Right atrium auricular region (tissue), 2 donors: Measurements from ENCODE around the gene PRICKLE2. TPM values are rescaled to one million over a fixed set of nuclear protein-coding genes. Genes with fewer than 3 reads are reported as not detected.

Source experiments
- DNase-seq: peaks from one replicate; pipeline ENCODE4 v3.0.0-alpha.2; 2019; ENCODE audit warnings: low spot score
- H3K27ac ChIP-seq, 2 donors: fragments of 200-600 bp; sonication (generic); 1 replicate in 1 of 2; 2 replicates in 1 of 2; pipeline ENCODE4 v1.5.1; 2016 to 2019
- H3K27me3 ChIP-seq, 2 donors: fragments of 200-600 bp; sonication (generic); one replicate each; pipeline versions ENCODE4 v1.5.1 to v1.6.0; 2017 to 2019
- H3K36me3 ChIP-seq: fragments of 200-600 bp; sonication (generic); one replicate; pipeline ENCODE4 v1.5.1; 2016
- H3K4me1 ChIP-seq, 2 donors: fragments of 200-600 bp; sonication (generic); one replicate each; pipeline versions ENCODE4 v1.5.1 to v1.6.0; 2017 to 2019
- H3K4me3 ChIP-seq, 2 donors: fragments of 200-600 bp; sonication (generic); 1 replicate in 1 of 2; 2 replicates in 1 of 2; pipeline ENCODE4 v1.5.1; 2017 to 2019; ENCODE audit warnings: mild to moderate bottlenecking in 1 of 2, moderate library complexity in 1 of 2
- H3K9me3 ChIP-seq, 2 donors: fragments of 200-600 bp; sonication (generic); one replicate each; pipeline ENCODE4 v1.5.1; 2019
- CTCF ChIP-seq, 2 donors: fragments of 200-600 bp; sonication (generic); IDR thresholded peaks; one replicate each; pipeline ENCODE4 v1.5.1; 2019; ENCODE audit warnings: antibody characterized with exemption in 2 of 2
- total RNA-seq, 2 donors: library from RNA; depleted of rRNA; stranded (reverse); fragments of >200 nt; gene quantifications; one replicate each; pipeline ENCODE4 v1.1.0, GENCODE V29; 2016

PRICKLE2 gene
- total RNA-seq, 2 donors from 2014 or later: 18.4 to 22.2 TPM

DNA sequence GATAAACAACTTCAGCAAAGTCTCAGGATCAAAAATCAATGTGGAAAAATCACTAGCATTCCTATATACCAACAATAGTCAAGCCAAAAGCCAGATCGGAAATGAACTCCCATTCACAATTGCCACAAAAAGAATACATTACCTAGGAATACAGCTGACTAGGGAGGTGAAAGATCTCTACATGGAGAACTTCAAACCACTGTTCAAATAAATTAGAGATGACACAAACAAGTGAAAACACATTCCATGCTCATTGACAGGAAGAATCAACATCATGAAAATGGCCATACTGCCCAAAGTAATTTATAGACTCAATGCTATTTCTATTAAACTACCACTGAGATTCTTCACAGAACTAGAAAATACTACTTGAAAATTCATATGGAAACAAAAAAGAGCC, 107.8 kb downstream of the PRICKLE2 start:
- no peak for TF ChIP-seq CTCF (IDR thresholded peaks at IDR 0.05)
- Histone ChIP-seq H3K4me3 (no peak overlapping the region), H3K9me3 (no peaks in the 10 kb centered on the region), H3K36me3 (peaks cover 5% of the 10 kb centered on the region), H3K27me3 (no peaks in the 10 kb centered on the region), H3K27ac (no peak overlapping the region), H3K4me1 (peaks cover 0 to 23% of the 10 kb centered on the region in 2 donors)
- no peak for DNase-seq

GRCh38 chr3:64114651-64115050, 110.6 kb downstream of the PRICKLE2 start:
- TF ChIP-seq CTCF (IDR thresholded peaks at IDR 0.05): no peak
- Histone ChIP-seq H3K36me3 (no peaks in the 10 kb centered on the region), H3K4me3 (no peak overlapping the region), H3K27me3 (no peaks in the 10 kb centered on the region), H3K9me3 (no peaks in the 10 kb centered on the region), H3K4me1 (peaks cover 0 to 5% of the 10 kb centered on the region in 2 donors), H3K27ac (no peak overlapping the region)
- DNase-seq: no peak

DNA sequence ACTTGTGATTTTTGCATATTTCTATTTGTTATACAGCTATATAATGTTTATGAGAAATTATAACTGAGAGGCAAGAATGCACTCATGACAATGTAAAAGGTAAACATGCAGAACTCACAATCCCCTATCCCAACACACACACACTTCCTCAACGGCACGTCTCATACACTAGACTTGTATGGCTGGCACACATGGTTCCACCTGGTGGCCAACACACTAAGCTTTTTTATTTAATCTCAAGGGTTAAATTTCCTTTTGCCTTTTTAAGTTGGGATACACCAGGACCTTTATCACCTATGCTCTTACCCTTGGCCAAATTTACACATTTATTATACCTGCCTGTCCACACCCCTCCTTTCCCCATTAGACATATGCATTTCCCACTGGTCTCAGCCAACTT, 113.4 kb downstream of the PRICKLE2 start:
- Histone ChIP-seq H3K27me3 (no peaks in the 10 kb centered on the region), H3K4me3 (no peak overlapping the region), H3K4me1 (peaks cover 0 to 8% of the 10 kb centered on the region in 2 donors), H3K27ac (no peak overlapping the region), H3K9me3 (no peaks in the 10 kb centered on the region), H3K36me3 (no peaks in the 10 kb centered on the region)
- no peak for DNase-seq
- TF ChIP-seq CTCF (IDR thresholded peaks at IDR 0.05): no peak

- H3K27ac ChIP-seq: no peak overlapping the region
- no peak overlapping the region for H3K4me3 ChIP-seq
- H3K9me3 ChIP-seq: no peaks in the 10 kb centered on the region
- peaks cover 0 to 8% of the 10 kb centered on the region in 2 donors for H3K4me1 ChIP-seq
- TF ChIP-seq CTCF (IDR thresholded peaks at IDR 0.05): no peak
- no peaks in the 10 kb centered on the region for H3K27me3 ChIP-seq
- no peak for DNase-seq
- H3K36me3 ChIP-seq: no peaks in the 10 kb centered on the region
Measured at GRCh38 chr3:64111083-64111482, 114.2 kb downstream of the PRICKLE2 start.

DNA sequence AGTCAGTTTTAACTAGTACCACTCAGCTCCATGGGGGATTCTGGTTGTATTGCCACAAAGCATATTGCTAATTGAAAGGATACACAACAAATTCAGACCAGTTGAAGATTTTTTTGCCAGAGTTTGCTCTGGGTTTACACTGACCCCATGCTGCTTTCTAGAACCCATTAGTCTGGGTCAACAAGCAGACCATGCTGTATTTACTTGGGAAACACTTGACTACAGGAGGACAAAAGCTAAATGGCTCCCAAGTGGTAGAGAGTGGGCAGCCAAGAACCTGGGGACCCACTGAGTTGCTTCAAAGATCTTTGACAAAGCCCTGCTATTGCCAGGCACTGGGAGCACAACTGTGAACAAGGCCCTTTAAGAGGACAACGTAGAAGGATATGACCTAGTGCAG, 115.2 kb downstream of the PRICKLE2 start:
- Histone ChIP-seq H3K36me3 (no peaks in the 10 kb centered on the region), H3K9me3 (no peaks in the 10 kb centered on the region), H3K4me3 (no peak overlapping the region), H3K27ac (no peak overlapping the region), H3K4me1 (peaks cover 0 to 8% of the 10 kb centered on the region in 2 donors), H3K27me3 (no peaks in the 10 kb centered on the region)
- no peak for DNase-seq
- no peak for TF ChIP-seq CTCF (IDR thresholded peaks at IDR 0.05)

DNA sequence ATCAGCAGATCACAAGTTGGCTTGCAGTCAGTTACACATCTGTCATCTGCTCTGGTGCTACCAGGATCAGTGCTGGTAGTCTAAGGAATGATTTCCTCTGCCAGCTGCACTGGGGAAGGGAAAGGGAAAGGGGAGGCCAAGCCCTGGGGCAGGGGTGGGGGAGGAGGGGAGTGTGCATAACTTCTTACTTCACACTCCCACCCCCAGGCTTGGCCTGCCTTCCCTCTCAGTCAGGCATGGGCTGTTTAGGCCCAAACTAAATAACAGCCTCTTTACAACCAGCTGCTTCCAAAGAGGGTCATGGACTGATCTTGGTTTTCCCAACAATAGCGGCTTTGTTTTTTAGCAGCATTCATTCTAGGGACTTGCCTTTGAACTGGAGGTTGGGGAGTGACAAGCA, 115.8 kb downstream of the PRICKLE2 start:
- H3K4me1 ChIP-seq: peaks cover 0 to 8% of the 10 kb centered on the region in 2 donors
- TF ChIP-seq CTCF (IDR thresholded peaks at IDR 0.05): no peak
- H3K27me3 ChIP-seq: no peaks in the 10 kb centered on the region

More for the DNA sequence above, 115.8 kb downstream of the PRICKLE2 start:
- Histone ChIP-seq H3K27ac (no peak overlapping the region), H3K4me3 (no peak overlapping the region), H3K36me3 (no peaks in the 10 kb centered on the region), H3K9me3 (no peaks in the 10 kb centered on the region)
- no peak for DNase-seq
